ENCODE results near the gene C5orf22.
A peak's percentile ranks its signal among the peaks of the same experiment; 100 is the strongest.
"Not testable (repeated sequence)": the region's sequence is repeated elsewhere in the genome, so short reads cannot be mapped to it uniquely, and the experiment has no call there.

C5orf22 gene

GRCh38 chr5:31531888-31532547 is at the start of gene C5orf22, which contains the start of gene DROSHA:
Gene C5orf22, plus strand, starts transcription at chr5:31532301. Its CDS starts 92 bp downstream, at chr5:31532393.
Gene DROSHA, minus strand, starts transcription at chr5:31532093. Its CDS starts 3,034 bp downstream, at chr5:31529059.
- peak; percentile 94 for FAIRE-seq

DNA sequence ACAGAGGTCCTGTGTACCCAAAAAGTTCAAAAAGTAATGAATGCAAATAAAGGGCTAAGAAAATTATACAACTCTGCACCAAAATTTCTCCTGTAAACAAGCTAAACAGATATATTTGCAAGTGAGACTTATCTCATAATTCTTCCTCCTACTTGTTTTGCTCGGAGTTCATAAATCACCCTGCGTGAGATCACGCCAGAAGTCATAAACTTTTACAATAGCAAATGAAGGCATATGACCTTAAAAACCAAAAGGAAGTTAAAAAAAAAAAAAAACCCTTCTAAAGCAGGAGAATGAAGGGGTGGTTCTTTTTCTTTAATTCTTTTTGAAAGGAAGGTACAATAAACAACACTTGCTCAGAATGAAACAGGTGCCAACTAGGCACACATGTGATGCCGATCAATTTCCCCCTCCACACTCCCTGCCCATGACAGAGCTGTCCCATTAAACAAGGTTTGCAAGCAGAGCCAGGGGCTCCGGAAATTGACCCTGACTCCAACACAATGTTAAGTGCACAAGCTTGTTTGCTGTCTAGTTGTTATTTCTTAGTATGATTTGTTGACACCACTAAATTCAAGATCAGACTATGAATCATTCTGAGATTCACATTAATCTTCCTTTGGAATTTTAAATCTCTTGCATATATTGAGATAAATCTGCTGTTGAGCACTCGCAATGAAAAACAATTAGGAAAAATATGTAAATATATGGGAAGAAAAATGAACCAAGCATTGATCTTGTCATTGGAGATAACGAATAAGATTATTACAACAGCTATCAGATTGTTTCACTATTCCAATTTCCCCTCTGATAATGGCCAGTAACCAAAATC is 46.5 kb upstream of the C5orf22 start:
- FAIRE-seq: no peak

GRCh38 chr5:31486441-31486840 is 45.7 kb upstream of the C5orf22 start:
- no peak for FAIRE-seq

DNA sequence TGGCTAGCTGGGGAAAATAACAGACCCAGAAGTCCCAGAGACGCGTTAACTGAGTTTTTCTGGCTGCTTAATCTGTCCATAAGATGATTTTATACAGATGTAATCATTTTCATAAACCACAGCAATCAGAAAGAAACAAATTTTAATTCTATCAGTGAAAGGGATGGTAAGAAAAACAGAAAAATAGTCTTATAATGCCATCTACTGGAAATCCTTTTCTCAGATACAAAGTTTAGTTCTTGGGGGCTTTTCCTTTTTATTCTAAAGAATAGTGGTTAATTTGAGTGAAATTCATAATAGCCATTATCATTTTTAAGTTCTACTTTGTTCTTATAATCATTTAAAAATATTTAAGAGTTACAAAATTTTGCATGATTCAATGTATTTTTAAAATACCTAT is 44.6 kb upstream of the C5orf22 start:
- FAIRE-seq: peak; percentile 64

- FAIRE-seq: no peak
Measured at GRCh38 chr5:31492869-31493268, 39.2 kb upstream of the C5orf22 start.

DNA sequence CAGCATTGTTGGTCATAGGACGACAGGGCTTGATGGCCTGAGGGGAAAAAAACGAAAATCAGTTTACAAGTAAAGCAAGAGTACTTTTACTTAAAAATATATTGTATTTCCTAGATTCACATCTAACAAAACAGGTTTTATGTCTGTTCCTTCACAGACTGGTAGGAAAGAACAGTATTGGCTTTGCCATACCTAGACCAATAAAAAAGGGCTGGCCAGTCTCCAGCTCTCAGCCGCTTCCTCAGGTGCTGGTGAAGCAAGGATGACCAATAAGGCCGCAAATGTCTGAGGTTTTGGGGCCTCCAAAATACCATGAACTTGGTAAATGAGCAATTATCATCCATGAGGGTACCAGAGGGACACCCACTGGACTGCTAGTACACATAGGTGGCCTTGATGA is 36.8 kb upstream of the C5orf22 start:
- FAIRE-seq: no peak

DNA sequence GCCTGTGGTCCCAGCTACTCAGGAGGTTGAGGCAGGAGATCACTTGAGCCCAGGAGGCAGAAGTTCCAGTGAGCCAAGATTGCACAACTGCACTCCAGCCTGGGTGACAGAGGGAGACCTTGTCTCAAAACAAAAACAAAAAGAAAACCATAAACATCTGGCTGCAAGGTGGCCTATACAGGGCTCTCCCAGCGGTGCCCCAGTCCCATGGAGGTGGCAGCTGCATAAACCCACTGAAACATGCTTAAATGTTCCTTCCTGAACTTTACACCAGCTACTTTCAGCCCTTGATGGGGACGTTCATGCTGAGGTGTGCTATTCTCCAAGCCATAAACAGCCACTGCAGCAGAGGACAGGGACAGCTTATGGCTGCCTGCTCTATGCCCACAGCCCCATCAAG is 35.8 kb upstream of the C5orf22 start:
- FAIRE-seq: no peak

DNA sequence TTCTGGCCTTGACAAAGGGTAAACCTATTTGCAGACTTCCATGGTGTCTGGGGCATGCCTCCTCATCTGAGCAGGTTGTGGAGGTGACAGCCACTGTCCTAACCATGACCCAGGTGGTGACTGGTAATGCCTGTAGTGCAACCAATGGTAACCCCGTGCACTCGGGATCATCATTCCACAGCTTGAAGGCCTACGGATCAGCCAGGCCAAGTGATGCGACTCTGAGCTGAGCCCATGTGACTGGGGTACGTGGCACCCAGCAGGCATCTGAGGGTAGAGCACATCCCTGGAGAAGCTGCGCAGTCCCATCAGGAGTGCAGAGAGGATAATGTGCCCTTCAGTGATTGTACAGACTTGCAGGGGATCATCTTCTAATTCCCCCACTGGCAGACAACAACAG is 35.2 kb upstream of the C5orf22 start:
- no peak for FAIRE-seq

DNA sequence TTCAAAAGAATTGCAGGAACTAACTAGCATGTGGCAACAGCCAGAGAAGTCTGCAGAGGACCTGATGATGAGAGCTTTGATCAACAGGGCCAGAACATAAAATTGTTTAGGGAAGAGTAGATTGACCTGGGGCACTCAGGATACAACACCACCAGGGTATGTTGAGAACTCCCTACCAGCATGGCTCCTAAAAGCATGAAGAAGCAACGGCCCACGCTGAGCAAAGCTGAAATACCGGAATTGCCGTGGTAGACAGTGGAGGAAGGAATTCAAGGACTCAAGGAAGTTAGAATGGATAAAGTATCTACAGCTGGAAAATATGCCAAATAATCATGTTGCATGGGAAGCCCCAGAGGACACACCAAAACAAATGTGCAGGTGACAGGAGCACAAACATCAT is 31.8 kb upstream of the C5orf22 start:
- no peak for FAIRE-seq

DNA sequence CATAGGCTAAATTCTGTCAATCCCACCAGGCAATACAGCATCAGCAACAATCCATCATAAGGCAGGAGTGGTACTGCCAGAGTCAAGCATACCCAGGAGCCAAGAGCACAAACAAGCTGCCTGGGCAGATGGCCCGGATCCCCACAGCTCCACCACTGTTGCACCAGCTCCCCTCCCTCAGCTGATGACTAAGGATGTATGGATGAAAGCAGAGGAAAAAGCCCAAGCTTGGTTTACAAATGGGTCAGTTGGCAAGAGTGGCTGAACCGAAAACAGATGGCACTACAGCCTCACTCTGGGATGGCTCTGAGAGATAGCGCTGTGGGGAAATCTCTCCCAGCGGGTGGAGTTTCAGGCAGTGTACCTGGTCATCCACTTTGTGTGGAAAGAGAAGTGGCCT is 29.6 kb upstream of the C5orf22 start:
- FAIRE-seq: no peak

DNA sequence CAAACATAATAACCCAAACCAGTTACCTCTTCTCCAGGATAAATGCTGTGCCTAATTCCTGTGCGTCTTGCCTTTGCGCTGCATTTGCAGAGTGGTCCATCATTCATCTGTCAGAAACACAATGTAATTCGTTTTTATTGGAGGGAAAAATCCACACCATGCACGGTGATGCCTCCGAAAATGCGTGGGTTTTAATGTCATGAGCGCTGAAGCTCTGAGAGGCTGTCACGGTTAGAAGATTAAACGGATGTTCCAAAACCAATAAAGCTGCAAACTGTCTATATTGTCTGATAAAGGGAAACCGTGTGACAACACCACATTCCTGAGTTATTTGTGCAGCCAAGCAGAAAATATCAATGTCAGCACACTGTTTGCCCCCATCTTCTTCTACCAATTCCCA is 27.6 kb upstream of the C5orf22 start:
- FAIRE-seq: no peak

DNA sequence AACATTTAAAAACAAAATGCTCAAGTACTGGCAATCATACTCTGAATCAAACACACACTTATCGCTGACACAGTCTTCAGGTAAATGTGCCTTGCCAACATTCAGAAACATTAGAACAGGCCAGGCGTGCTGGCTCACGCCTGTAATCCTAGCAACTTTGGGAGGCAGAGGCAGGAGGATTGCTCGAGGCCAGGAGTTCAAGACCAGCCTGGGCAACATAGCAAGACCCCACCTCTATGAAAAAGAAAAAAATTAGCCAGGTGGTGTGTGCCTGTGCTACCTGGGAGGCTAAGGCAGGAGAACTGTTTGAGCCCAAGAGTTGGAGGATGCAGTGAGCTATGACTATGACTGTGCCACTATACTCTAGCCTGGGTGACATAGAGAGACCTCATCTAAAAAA is 20.8 kb upstream of the C5orf22 start:
- FAIRE-seq: no peak

GRCh38 chr5:31516802-31517201 is 15.3 kb upstream of the C5orf22 start:
- FAIRE-seq: no peak

DNA sequence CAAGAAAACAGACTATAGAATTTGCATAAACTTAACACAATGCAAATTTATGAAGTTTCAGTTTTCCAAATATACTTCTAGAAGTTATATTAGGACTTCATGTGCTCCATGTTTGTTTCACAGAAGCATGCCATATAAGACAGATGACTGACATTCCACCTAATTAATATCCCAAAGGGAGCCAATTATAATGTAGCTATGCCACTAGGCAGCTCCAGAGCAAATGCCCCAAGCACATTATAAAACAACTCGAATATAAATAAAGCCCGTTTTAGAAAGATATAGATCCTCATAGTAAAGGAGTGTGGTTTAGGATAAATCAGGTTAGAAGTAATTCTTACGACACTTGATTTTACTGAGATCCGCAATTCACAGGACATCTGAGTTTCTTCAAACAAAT is 9.1 kb upstream of the C5orf22 start:
- no peak for FAIRE-seq

GRCh38 chr5:31530541-31531265 is 1.4 kb upstream of the C5orf22 start:
- no peak for FAIRE-seq

DNA sequence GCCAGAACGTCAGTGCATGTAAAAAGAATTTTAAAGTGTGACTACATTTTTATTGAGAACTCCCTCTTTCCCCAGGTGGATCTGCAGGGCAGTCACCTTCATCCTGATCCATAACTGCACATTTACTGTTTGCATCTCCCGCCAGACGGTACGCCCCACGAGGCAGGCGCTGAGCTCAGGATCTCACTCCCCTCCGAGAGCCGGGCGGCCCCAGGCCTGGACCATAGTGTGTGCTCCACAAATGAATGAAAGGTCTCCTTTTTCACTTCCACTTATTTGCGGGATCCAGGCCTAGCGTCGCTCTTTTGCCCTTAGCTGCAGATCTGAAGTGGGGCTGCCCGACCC is 586 bp upstream of the C5orf22 start:
- FAIRE-seq: no peak

DNA sequence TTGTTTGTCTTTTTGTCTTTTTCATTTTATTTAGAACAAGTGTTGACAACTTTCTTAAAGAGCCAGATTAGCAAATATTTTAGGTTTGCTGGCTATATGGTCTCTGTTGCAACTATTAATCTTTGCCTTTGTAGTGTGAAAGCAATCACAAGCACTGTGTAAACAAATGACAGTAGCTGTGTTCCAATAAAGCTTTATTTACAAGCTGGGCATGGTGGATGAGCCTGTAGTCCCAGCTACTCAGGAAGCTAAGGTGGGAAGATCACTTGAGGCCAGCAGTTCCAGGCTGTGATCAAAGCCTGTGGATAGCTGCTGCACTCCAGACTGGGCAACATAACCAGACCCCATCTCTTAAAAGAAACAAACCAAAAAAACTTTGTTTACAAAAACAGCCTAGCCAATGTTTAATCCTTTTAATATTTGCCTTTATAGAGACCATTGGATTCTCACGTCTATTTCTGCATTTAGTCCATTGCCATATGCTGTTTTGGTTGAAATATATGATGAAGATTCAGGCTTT is 2.5 kb downstream of the C5orf22 start:
- no peak for FAIRE-seq

DNA sequence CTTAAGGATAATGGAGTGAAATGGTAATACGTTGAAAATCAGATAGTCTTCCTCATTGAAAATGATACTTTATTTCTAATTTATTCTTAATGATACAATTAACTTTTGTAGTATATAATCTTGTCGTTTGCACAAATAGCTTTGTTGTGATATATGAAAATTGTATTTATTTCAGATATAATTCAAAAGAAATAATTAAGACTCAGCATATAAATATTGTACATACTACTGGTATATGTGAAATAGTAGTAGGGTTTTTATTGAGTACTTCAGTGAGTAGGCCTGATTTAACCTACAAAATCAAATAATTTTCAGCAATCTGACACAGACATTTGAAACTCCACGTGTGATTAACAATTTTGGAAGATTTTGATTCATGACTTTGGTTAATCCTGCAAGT is 4.8 kb downstream of the C5orf22 start:
- FAIRE-seq: no peak

DNA sequence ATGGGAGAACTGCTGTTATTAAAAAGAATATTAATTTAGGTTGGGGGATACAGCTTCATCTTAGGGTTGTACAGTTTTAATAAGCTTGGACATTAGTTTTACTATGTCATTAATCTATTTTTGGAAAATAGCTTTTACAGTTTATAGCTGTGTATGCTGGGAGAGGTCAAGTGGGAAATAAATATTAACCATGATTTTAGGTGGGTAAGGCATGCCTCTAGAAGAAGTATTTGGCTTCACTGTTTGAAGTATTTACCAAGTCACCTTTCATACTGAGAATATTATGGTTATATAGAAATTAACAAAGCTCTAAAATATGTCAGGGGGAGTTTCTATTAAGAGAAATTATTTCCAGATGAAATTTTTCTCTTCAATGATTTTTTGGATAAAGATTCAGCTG is 5.2 kb downstream of the C5orf22 start:
- no peak for FAIRE-seq

- FAIRE-seq: no peak
Measured at GRCh38 chr5:31537851-31538250, 5.8 kb downstream of the C5orf22 start.

DNA sequence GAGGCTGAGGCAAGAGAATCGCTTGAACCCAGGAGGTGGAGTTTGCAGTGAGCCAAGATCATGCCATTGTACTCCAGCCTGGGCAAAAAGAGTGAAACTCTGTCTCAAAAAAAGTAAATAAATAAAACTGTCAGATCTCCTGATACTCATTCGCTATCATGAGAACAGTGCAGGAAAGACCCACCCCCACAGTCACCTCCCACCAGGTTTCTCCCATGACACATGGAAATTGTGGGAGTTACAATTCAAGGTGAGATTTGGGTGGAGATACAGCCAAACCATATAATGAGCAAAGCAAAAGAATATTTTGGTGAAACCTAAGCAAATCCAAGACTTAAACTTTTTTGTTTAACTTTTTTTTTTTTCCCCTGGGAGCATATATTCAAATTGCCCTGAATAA is 17.0 kb downstream of the C5orf22 start:
- not testable (repeated sequence) for FAIRE-seq

- FAIRE-seq: no peak
Measured at GRCh38 chr5:31551878-31552277, 19.8 kb downstream of the C5orf22 start.

- no peak for FAIRE-seq
Measured at GRCh38 chr5:31553863-31554262, 21.8 kb downstream of the C5orf22 start.

- no peak for FAIRE-seq
Measured at GRCh38 chr5:31554552-31554951, 22.5 kb downstream of the C5orf22 start.
